Measurements from ENCODE around the gene CYB5A.

Gene CYB5A

DNA sequence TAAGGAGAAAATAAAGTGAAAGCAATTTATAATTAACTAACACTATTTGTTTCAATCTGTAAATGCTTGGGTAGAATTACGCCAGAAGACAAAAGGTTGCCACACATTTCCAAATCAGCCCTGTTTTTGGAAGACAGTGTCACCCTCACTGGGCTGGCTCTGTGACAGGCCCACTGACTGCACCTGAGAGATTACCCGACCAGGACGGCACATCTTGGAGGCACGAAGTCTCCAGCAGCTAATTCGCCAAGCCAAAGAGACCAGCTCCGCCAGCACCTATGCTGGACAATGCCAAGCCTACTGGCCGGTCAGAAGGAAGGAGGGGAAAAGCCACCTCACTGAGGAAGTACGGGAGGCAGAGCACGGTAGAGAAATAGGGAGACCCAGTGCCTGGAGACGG is 61.9 kb downstream of the CYB5A start:
- Histone ChIP-seq H3K79me2 (ENCODE audit: control insufficient read depth, insufficient read depth, low read length, unreplicated experiment) (no peaks in the 10 kb centered on the region), H3K27ac (ENCODE audit: low read depth, low read length) (no peak overlapping the region), H3K4me1 (ENCODE audit: control insufficient read depth, insufficient read depth, low read length, unreplicated experiment) (peaks cover 14% of the 10 kb centered on the region), H2AFZ (ENCODE audit: low read length, unreplicated experiment) (no peak overlapping the region), H3K36me3 (ENCODE audit: insufficient read depth, low read length) (no peaks in the 10 kb centered on the region), H3K27me3 (ENCODE audit: insufficient read depth, low read length) (no peaks in the 10 kb centered on the region), H3K4me3 (ENCODE audit: low read depth, low read length) (no peak overlapping the region)

DNA sequence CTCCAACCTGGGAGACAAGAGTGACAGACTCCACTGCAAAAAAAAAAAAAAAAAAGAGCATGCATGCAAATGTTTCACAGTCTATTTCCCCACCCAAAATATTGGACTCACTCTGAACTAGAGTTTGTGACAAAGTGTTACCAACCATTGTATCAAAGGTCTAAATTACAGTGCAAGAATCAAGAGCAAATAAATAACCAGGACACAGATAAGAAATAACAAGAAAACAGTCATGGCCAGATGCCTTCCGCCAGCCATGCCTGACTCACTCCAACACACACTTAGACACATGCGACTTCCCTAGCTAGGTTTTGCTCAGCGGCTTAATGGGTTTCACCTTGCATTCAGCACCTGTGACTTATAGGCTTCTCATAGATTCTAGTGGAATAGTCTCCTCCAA is 62.8 kb downstream of the CYB5A start:
- Histone ChIP-seq H3K4me3 (ENCODE audit: low read depth, low read length) (no peak overlapping the region), H3K4me1 (ENCODE audit: control insufficient read depth, insufficient read depth, low read length, unreplicated experiment) (peaks cover 6% of the 10 kb centered on the region), H3K27ac (ENCODE audit: low read depth, low read length) (no peak overlapping the region), H2AFZ (ENCODE audit: low read length, unreplicated experiment) (no peak overlapping the region), H3K27me3 (ENCODE audit: insufficient read depth, low read length) (no peaks in the 10 kb centered on the region), H3K79me2 (ENCODE audit: control insufficient read depth, insufficient read depth, low read length, unreplicated experiment) (no peaks in the 10 kb centered on the region), H3K36me3 (ENCODE audit: insufficient read depth, low read length) (no peaks in the 10 kb centered on the region)

DNA sequence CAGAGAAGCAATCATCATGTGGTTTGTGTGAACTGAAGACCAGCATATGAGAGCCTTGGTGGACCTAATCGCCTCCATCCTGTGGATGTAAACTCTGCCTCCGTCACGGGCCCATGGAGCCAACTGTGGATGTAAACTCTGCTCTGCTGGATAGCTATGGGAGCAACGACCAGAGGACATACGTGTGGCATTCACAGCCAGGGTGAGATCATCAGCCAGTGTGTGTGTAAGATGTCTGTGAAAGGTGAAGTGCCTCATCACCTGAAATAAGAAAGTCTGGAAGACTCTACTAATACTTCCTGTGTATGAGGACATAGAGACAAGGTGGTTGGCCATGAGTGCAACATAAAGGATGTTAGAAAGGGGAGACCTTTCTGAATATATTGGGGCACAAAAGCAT is 63.5 kb downstream of the CYB5A start:
- no peaks in the 10 kb centered on the region for H3K36me3 ChIP-seq (ENCODE audit: insufficient read depth, low read length)
- H3K27ac ChIP-seq (ENCODE audit: low read depth, low read length) = no peak overlapping the region
- H2AFZ ChIP-seq (ENCODE audit: low read length, unreplicated experiment) = no peak overlapping the region
- no peak overlapping the region for H3K4me3 ChIP-seq (ENCODE audit: low read depth, low read length)
- no peaks in the 10 kb centered on the region for H3K79me2 ChIP-seq (ENCODE audit: control insufficient read depth, insufficient read depth, low read length, unreplicated experiment)
- H3K4me1 ChIP-seq (ENCODE audit: control insufficient read depth, insufficient read depth, low read length, unreplicated experiment) = no peaks in the 10 kb centered on the region
- H3K27me3 ChIP-seq (ENCODE audit: insufficient read depth, low read length) = no peaks in the 10 kb centered on the region

DNA sequence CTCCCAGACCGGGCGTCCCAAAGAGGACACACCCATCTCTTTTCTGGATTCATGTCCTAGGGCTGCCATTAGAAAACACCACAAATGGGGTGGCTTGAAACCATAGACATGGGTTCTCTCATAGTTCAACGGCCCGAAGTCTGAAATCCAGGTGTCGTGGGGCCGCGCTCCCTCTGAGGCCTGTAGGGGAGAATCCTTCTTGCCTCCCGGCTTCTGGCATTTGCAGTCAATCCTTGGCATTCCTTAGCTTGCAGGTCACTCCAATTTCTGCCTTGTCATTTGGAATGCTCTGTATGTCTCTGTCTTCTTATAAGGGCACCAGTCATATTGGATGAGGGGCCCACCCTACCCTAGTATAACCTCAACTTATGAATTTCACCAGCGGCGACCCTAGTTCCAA is 65.1 kb downstream of the CYB5A start:
- Histone ChIP-seq H2AFZ (ENCODE audit: low read length, unreplicated experiment) (no peak overlapping the region), H3K27me3 (ENCODE audit: insufficient read depth, low read length) (no peaks in the 10 kb centered on the region), H3K4me1 (ENCODE audit: control insufficient read depth, insufficient read depth, low read length, unreplicated experiment) (no peaks in the 10 kb centered on the region), H3K27ac (ENCODE audit: low read depth, low read length) (no peak overlapping the region), H3K79me2 (ENCODE audit: control insufficient read depth, insufficient read depth, low read length, unreplicated experiment) (no peaks in the 10 kb centered on the region), H3K4me3 (ENCODE audit: low read depth, low read length) (no peak overlapping the region), H3K36me3 (ENCODE audit: insufficient read depth, low read length) (no peaks in the 10 kb centered on the region)

DNA sequence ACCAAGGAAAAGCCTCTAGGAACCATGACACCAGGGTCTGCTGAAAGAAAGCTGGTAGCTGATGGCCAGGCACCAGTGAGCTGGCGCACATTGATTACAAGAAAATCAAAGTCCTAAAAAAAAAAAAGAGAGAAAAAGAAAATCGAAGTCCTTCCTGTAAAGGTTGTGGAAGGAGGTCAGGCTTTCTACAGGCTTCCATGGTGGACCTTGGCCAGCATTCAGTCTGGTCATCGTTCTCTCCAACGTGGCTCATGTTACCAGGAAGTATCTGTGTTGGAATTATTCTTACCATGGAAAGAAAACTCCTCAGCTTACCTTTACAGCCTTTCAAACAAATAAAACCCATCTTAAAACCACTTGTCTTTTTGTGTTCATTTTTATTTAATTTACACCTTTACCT is 65.6 kb downstream of the CYB5A start:
- no peaks in the 10 kb centered on the region for H3K27me3 ChIP-seq (ENCODE audit: insufficient read depth, low read length)
- no peak overlapping the region for H3K4me3 ChIP-seq (ENCODE audit: low read depth, low read length)
- H3K79me2 ChIP-seq (ENCODE audit: control insufficient read depth, insufficient read depth, low read length, unreplicated experiment) = no peaks in the 10 kb centered on the region
- no peak overlapping the region for H2AFZ ChIP-seq (ENCODE audit: low read length, unreplicated experiment)
- no peak overlapping the region for H3K27ac ChIP-seq (ENCODE audit: low read depth, low read length)
- no peaks in the 10 kb centered on the region for H3K4me1 ChIP-seq (ENCODE audit: control insufficient read depth, insufficient read depth, low read length, unreplicated experiment)
- H3K36me3 ChIP-seq (ENCODE audit: insufficient read depth, low read length) = no peaks in the 10 kb centered on the region

DNA sequence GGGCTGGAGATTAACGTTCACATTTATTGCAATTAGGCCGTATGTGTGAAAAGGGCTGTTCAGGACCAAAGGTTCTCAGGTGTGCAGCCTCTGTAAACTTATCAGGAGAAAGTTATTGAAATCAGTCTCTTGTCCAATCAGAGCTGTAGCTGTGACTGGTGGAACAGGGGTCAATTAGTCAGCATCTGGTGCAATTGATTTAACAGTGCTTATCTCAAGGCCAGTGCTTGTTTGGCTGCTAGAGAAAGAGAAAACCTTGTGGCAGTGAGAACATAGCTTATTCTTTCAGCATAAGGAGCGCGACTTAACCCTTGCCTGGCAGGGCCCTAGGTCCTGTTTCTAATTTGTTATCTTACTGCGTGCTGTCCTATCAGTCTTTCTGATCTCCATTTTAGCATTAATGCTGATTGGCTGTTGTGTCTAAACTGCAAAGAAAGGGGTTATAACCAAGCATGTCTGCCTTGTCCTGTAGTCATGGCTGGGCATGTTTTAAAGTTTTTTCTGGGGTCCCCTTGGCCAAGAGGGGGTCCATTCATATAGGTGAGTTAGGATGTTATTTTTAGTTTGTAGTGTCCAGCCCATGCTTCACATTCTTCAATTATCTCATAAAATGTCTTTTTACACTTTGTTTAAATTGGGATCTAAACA is 66.4 kb downstream of the CYB5A start:
- no peaks in the 10 kb centered on the region for H3K79me2 ChIP-seq (ENCODE audit: control insufficient read depth, insufficient read depth, low read length, unreplicated experiment)
- no peak overlapping the region for H2AFZ ChIP-seq (ENCODE audit: low read length, unreplicated experiment)
- H3K36me3 ChIP-seq (ENCODE audit: insufficient read depth, low read length) = no peaks in the 10 kb centered on the region
- no peaks in the 10 kb centered on the region for H3K27me3 ChIP-seq (ENCODE audit: insufficient read depth, low read length)
- H3K4me3 ChIP-seq (ENCODE audit: low read depth, low read length) = no peak overlapping the region
- no peak overlapping the region for H3K27ac ChIP-seq (ENCODE audit: low read depth, low read length)
- no peaks in the 10 kb centered on the region for H3K4me1 ChIP-seq (ENCODE audit: control insufficient read depth, insufficient read depth, low read length, unreplicated experiment)

DNA sequence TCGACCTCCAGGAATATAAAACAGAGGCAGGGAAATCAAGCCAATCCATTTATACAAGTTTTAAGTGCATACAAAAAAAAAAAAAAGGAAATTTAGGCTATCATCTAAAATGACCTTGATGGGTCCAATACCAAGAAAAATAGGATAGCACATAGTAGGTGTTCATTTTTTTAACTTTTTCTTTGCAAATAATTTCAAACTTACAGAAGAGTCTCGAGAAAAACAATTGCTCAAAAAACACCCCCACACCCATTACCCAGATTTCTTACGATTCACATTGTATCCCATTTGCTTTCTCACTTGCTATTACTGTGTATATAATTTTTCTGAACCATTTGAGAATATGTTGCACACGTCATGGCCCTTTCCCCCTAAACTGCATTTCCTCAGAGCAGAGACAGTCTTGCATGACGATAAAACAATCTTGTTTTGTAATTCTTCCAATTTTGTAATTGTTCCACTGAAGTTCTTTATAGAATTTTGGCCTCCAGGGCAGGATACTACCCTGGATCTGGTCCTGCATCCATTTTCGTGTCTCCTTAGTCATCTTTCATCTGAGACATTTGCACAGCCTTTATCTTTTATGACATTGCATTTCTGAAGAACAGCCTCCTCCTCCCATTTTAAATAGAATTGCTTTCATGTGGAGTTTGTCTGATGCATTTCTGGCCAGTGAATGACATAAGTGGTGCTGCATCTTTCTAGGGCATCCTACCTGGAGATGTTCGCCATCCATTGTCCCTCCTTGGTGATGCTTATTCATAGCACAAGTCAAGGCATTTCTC is 68.9 kb downstream of the CYB5A start:
- H3K36me3 ChIP-seq (ENCODE audit: insufficient read depth, low read length) = no peaks in the 10 kb centered on the region
- no peaks in the 10 kb centered on the region for H3K4me1 ChIP-seq (ENCODE audit: control insufficient read depth, insufficient read depth, low read length, unreplicated experiment)
- H3K27me3 ChIP-seq (ENCODE audit: insufficient read depth, low read length) = no peaks in the 10 kb centered on the region
- no peak overlapping the region for H2AFZ ChIP-seq (ENCODE audit: low read length, unreplicated experiment)
- no peak overlapping the region for H3K27ac ChIP-seq (ENCODE audit: low read depth, low read length)
- H3K4me3 ChIP-seq (ENCODE audit: low read depth, low read length) = no peak overlapping the region
- H3K79me2 ChIP-seq (ENCODE audit: control insufficient read depth, insufficient read depth, low read length, unreplicated experiment) = no peaks in the 10 kb centered on the region

DNA sequence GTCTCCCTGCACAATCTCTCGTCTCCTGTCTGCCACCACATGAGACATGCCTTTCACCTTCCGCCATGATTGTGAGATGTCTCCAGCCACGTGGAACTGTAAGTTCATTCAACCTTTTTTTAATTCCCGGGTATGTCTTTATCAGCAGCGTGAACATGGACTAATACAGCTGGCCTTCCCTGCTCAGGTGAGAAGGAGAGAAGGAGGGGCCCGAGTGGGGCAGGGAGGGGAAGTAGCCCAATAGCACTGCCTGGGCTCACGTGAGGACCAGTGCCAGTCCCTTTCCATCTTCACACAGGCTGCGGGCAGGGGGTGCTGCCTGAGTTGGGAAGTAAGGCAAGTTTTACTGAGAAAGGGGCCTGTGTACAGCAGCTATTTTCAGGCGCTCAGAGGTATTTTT is 70.7 kb downstream of the CYB5A start:
- H3K79me2 ChIP-seq (ENCODE audit: control insufficient read depth, insufficient read depth, low read length, unreplicated experiment) = no peaks in the 10 kb centered on the region
- H3K4me1 ChIP-seq (ENCODE audit: control insufficient read depth, insufficient read depth, low read length, unreplicated experiment) = no peaks in the 10 kb centered on the region
- no peak overlapping the region for H3K4me3 ChIP-seq (ENCODE audit: low read depth, low read length)
- H3K27me3 ChIP-seq (ENCODE audit: insufficient read depth, low read length) = peaks cover 9% of the 10 kb centered on the region
- H3K36me3 ChIP-seq (ENCODE audit: insufficient read depth, low read length) = no peaks in the 10 kb centered on the region
- no peak overlapping the region for H2AFZ ChIP-seq (ENCODE audit: low read length, unreplicated experiment)
- H3K27ac ChIP-seq (ENCODE audit: low read depth, low read length) = no peak overlapping the region

DNA sequence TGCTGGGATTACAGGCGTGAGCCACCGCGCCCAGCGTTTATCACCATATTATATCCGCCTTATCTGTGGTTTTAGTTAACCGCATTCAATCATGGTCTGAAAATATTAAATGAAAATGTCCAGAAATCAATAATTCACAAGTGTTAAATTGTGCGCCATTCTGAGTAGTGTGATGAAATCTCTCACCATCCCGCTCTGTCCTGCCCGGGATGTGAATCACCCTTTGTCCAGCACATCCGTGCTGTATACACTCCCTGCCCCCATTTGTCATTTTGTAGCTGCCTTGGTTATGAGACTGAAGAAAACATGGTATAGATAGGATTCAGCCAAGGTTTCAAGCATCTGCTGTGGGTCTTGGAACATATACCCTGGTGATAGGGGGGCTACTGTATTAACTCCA is 72.7 kb downstream of the CYB5A start:
- H3K4me3 ChIP-seq (ENCODE audit: low read depth, low read length) = no peak overlapping the region

DNA sequence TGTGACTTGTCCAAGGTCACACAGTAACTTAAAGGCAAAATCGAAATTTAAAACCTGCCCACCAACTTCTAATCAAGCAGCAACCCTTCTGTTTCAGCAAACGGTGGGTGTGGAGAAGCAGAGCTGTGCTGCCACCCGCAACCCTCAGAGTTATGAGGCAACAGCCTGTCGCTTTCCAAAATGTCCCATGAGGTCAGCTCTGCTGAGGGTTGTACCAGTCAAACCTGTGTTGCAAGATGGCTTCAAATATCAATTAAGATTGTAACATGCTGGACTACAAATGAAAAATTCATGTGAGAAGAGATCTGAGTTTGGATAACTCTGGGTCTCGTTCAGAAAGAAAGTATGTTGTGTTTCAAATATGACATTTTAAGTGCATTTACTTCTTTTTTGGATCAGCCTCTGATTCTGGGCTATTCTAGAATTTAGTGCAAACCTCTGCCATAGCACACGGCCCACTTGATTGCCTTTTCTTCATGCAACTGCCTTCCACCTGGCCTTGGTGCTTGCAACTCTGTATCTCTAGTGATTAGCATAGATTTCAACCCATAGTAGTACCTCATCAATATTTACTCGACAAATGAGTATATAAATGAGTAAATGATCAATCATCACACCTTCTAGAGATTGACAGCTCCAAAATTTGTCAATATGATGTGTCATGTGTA is 74.2 kb downstream of the CYB5A start:
- Histone ChIP-seq H3K79me2 (ENCODE audit: control insufficient read depth, insufficient read depth, low read length, unreplicated experiment) (no peaks in the 10 kb centered on the region), H3K27ac (ENCODE audit: low read depth, low read length) (no peak overlapping the region), H3K4me3 (ENCODE audit: low read depth, low read length) (no peak overlapping the region)

More for the DNA sequence above, 72.7 kb downstream of the CYB5A start:
- Histone ChIP-seq H3K79me2 (ENCODE audit: control insufficient read depth, insufficient read depth, low read length, unreplicated experiment) (no peaks in the 10 kb centered on the region), H3K27ac (ENCODE audit: low read depth, low read length) (no peak overlapping the region), H3K36me3 (ENCODE audit: insufficient read depth, low read length) (no peaks in the 10 kb centered on the region), H3K4me1 (ENCODE audit: control insufficient read depth, insufficient read depth, low read length, unreplicated experiment) (no peaks in the 10 kb centered on the region), H2AFZ (ENCODE audit: low read length, unreplicated experiment) (no peak overlapping the region), H3K27me3 (ENCODE audit: insufficient read depth, low read length) (peaks cover 30% of the 10 kb centered on the region)

More for the DNA sequence above, 74.2 kb downstream of the CYB5A start:
- Histone ChIP-seq H3K36me3 (ENCODE audit: insufficient read depth, low read length) (no peaks in the 10 kb centered on the region), H3K4me1 (ENCODE audit: control insufficient read depth, insufficient read depth, low read length, unreplicated experiment) (no peaks in the 10 kb centered on the region), H2AFZ (ENCODE audit: low read length, unreplicated experiment) (no peak overlapping the region), H3K27me3 (ENCODE audit: insufficient read depth, low read length) (peaks cover 32% of the 10 kb centered on the region)

Data from ACC112 (cell line).